Measurements from ENCODE around the gene JUN. TPM values are rescaled to one million over a fixed set of nuclear protein-coding genes. Genes with fewer than 3 reads are reported as not detected.

The JUN gene
- polyA plus RNA-seq, 1 donor (not counting 4 experiments of a cell fraction or from before 2014, with no cell fraction given): 70.1 TPM

DNA sequence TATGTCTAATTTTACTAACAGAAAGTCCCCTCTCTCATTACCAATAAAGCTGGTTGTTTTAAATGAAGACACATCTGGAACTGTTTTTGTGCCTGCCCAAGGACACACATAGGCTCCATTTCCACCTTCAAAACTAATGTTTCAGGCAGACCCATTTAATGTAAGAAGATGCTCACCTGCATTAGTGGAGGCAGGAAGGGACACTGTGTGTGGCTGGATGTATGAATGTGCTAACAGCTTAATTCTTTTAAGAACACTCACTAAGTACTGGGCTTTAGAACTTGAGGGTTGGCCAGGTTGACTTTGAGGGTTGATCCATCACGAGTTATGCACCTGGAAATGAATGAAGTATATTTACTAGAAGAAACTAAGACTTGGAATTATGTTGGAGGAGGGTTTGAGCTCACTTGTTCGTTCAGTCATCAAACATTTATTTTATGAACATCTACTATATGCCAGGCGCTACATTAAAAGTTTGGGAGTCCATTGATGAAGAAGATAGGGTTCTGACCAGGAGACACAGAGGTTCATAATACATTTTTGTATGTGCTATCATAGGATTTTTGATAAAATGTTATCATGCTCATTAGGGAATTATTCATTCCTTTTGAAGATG is 5.4 kb downstream of the JUN start:
- no peaks in the 10 kb centered on the region for H3K9me3 ChIP-seq (ENCODE audit: control insufficient read depth, low read depth, low read length)
- DNase-seq (ENCODE audit: low read depth, low spot score) (no peak), FAIRE-seq (no peak)
- H3K27me3 ChIP-seq (ENCODE audit: control insufficient read depth, extremely low read depth, insufficient read depth, low read length): no peaks in the 10 kb centered on the region
- no peak overlapping the region for H2AFZ ChIP-seq (ENCODE audit: control insufficient read depth, low read length)
- dilution Hi-C loops (cut with MboI; ENCODE audit: extremely low pct_ligation_motif_present, low sequenced_read_pairs): no loop called here
- no peaks in the 10 kb centered on the region for H3K9me1 ChIP-seq (ENCODE audit: control insufficient read depth, extremely low read depth, insufficient read depth, low read length)
- no peak overlapping the region for H3K27ac ChIP-seq (ENCODE audit: control insufficient read depth, insufficient read depth, low read length)
- no peak overlapping the region for H3K4me3 ChIP-seq (ENCODE audit: control insufficient read depth in 2 of 3, extremely low read depth in 1 of 3, insufficient read depth in 2 of 3, low read depth in 1 of 3, low read length in 3 of 3)
- H3K79me2 ChIP-seq (ENCODE audit: control insufficient read depth, insufficient read depth, low read length): peaks cover 28% of the 10 kb centered on the region
- no peak overlapping the region for H3K9ac ChIP-seq (ENCODE audit: control insufficient read depth, extremely low read depth, insufficient read depth, low read length)
- no peak for TF ChIP-seq EZH2 (IDR thresholded peaks at IDR 0.05; ENCODE audit: low read length)
- TF ChIP-seq, protein P1, sequence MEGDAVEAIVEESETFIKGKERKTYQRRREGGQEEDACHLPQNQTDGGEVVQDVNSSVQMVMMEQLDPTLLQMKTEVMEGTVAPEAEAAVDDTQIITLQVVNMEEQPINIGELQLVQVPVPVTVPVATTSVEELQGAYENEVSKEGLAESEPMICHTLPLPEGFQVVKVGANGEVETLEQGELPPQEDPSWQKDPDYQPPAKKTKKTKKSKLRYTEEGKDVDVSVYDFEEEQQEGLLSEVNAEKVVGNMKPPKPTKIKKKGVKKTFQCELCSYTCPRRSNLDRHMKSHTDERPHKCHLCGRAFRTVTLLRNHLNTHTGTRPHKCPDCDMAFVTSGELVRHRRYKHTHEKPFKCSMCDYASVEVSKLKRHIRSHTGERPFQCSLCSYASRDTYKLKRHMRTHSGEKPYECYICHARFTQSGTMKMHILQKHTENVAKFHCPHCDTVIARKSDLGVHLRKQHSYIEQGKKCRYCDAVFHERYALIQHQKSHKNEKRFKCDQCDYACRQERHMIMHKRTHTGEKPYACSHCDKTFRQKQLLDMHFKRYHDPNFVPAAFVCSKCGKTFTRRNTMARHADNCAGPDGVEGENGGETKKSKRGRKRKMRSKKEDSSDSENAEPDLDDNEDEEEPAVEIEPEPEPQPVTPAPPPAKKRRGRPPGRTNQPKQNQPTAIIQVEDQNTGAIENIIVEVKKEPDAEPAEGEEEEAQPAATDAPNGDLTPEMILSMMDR (optimal IDR thresholded peaks at IDR 0.05 in 1 of 3, IDR thresholded peaks at IDR 0.05 in 1 of 3, conservative IDR thresholded peaks at IDR 0.05 in 1 of 3; ENCODE audit: extremely low read depth in 1 of 3, insufficient read depth in 2 of 3, low read length in 3 of 3): no peak
- H3K4me1 ChIP-seq (ENCODE audit: control insufficient read depth, extremely low read depth, insufficient read depth, low read length): peaks cover 18% of the 10 kb centered on the region
- peaks cover 17% of the 10 kb centered on the region for H4K20me1 ChIP-seq (ENCODE audit: control insufficient read depth, extremely low read depth, insufficient read depth, low read length)
- H3K36me3 ChIP-seq (ENCODE audit: control insufficient read depth in 2 of 2, extremely low read depth in 1 of 2, insufficient read depth in 2 of 2, low read length in 2 of 2): peaks cover 3 to 7% of the 10 kb centered on the region in 2 experiments
- H3K4me2 ChIP-seq (ENCODE audit: control insufficient read depth, extremely low read depth, insufficient read depth, low read depth, low read length): no peak overlapping the region

DNA sequence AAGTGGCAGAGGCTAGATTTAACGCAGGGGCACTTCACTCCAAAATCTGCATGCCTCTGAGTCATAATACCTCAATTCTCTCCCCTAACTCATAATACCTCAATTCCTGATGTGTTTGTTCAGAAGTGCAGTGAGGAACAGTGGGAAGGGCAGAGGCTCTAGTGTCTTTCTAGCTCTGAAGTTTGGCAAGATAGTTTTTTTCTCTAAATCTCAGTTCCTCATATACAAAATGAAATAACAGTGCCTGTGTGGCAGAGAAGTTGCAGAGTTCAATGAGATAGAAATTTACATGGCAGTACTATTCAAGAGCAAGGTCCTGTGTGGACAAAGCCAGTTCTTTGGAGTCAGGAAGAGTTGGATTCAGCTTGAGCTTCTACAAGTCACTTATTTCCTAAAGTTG is 9.8 kb downstream of the JUN start:
- FAIRE-seq (no peak), DNase-seq (ENCODE audit: low read depth, low spot score) (no peak)
- no peaks in the 10 kb centered on the region for H3K79me2 ChIP-seq (ENCODE audit: control insufficient read depth, insufficient read depth, low read length)
- peaks cover 23% of the 10 kb centered on the region for H3K4me1 ChIP-seq (ENCODE audit: control insufficient read depth, extremely low read depth, insufficient read depth, low read length)
- no peaks in the 10 kb centered on the region for H3K9me3 ChIP-seq (ENCODE audit: control insufficient read depth, low read depth, low read length)
- H4K20me1 ChIP-seq (ENCODE audit: control insufficient read depth, extremely low read depth, insufficient read depth, low read length): no peaks in the 10 kb centered on the region
- H3K9ac ChIP-seq (ENCODE audit: control insufficient read depth, extremely low read depth, insufficient read depth, low read length): no peak overlapping the region
- no peaks in the 10 kb centered on the region for H3K36me3 ChIP-seq (ENCODE audit: control insufficient read depth in 2 of 2, extremely low read depth in 1 of 2, insufficient read depth in 2 of 2, low read length in 2 of 2)
- no peaks in the 10 kb centered on the region for H3K9me1 ChIP-seq (ENCODE audit: control insufficient read depth, extremely low read depth, insufficient read depth, low read length)
- H3K27ac ChIP-seq (ENCODE audit: control insufficient read depth, insufficient read depth, low read length): no peak overlapping the region
- no peak for TF ChIP-seq EZH2 (IDR thresholded peaks at IDR 0.05; ENCODE audit: low read length)
- TF ChIP-seq, protein P1 (optimal IDR thresholded peaks at IDR 0.05 in 1 of 3, IDR thresholded peaks at IDR 0.05 in 1 of 3, conservative IDR thresholded peaks at IDR 0.05 in 1 of 3; ENCODE audit: extremely low read depth in 1 of 3, insufficient read depth in 2 of 3, low read length in 3 of 3): no peak
- dilution Hi-C loops (cut with MboI; ENCODE audit: extremely low pct_ligation_motif_present, low sequenced_read_pairs): no loop called here
- no peak overlapping the region for H3K4me2 ChIP-seq (ENCODE audit: control insufficient read depth, extremely low read depth, insufficient read depth, low read depth, low read length)
- H3K27me3 ChIP-seq (ENCODE audit: control insufficient read depth, extremely low read depth, insufficient read depth, low read length): no peaks in the 10 kb centered on the region
- H3K4me3 ChIP-seq (ENCODE audit: control insufficient read depth in 2 of 3, extremely low read depth in 1 of 3, insufficient read depth in 2 of 3, low read depth in 1 of 3, low read length in 3 of 3): no peak overlapping the region
- H2AFZ ChIP-seq (ENCODE audit: control insufficient read depth, low read length): no peak overlapping the region
